GM12874 (cell line): ENCODE data around the gene PLCB4.

Source experiments
- CTCF ChIP-seq: IDR thresholded peaks from 2 replicates; pipeline ENCODE4 v1.5.1; 2011; ENCODE audit warnings: low read depth, mild to moderate bottlenecking, control low read depth, low read length, moderate library complexity; ENCODE audit not compliant: insufficient read depth

The PLCB4 gene

GRCh38 chr20:9218531-9218961, 149.7 kb downstream of the PLCB4 start:
- no peak for TF ChIP-seq CTCF

- no peak for TF ChIP-seq CTCF
Measured at GRCh38 chr20:9220874-9221547, 152.1 kb downstream of the PLCB4 start.

GRCh38 chr20:9223296-9223695, 154.4 kb downstream of the PLCB4 start:
- TF ChIP-seq CTCF, result no peak

DNA sequence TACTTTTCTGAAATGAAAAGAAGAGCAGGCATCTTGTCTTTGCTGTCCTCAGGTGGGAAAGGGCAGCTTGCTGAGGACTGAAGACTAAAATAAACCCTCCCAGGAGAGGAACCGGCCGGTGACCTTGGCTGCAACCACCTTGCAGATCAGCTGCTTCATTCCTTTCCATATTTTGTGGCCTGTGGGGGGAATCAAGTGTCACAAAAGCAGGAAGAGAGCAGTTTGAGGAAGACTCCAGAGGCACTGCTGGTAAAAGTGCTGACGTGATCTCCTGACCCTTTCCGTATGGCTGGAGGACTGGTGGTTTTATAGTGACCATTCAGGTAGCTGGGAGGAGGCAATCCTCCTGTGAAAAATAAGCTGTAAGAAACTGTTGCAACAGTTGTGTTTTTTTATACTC, 157.0 kb downstream of the PLCB4 start:
- TF ChIP-seq CTCF, result no peak

- no peak for TF ChIP-seq CTCF
Measured at GRCh38 chr20:9227896-9228615, 159.2 kb downstream of the PLCB4 start.

DNA sequence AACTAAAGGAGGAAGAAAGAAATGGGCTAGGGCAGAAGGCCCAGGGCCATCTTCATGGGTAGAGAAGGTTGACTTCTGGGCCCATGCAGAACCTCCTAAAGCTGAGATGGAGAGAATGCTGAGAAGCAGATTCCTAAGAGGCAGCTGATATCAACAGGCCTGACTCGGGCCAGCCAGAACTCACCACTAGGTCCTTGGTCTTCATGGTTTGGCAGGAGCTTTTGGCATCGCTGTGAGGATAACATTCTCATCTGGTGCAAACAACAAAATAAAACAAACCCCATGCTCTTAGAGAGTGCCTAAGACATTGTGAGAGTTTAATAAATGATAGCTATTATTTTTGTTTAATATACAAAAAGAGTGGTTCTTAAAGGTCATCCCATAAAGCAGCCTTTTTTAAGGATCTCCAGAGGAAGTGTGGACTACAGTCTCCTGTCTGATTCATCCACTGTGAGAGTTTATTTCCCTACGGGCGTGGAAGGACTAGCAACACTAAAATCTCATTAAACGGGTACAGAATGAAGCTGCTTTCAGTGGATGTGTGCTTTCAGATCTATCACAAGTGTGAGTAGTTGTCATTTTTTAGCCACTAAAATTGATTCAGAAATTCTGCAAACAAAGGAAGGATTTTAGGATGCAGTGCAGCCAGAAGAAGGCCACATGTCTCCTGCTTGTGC, 160.0 kb downstream of the PLCB4 start:
- TF ChIP-seq CTCF, result no peak

DNA sequence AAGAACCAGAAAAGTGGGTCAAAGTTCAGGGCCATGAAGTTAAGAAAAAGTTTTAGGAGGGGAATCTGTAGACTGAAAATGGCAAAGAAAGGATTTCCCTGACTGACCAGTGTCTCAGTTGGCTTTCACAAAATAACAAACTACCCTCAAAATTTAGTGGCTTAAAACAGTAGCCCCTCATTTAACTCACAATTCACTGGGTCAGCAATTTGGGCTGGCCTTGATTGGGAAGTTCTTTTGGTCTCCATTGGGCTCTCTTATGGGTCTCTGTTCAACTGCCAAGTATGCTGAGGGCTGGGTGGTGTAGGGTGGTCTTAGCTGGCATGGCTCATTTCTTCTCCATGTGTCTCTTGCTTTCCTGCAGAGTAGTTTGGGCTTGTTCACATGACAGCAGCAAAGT, 161.5 kb downstream of the PLCB4 start:
- no peak for TF ChIP-seq CTCF
